NCI-H1417 treated with DMSO at 0.1 percent for 48 hours (cell line): ENCODE results near the gene CCK.

Experiments
- DNase-seq: peaks from one replicate; lab custom pipeline; 2025; lab: John Stamatoyannopoulos, UW

The CCK gene

GRCh38 chr3:42225486-42226363 is 40.3 kb downstream of the CCK start:
- DNase-seq, result no peak

- no peak for DNase-seq
Observed at GRCh38 chr3:42224658-42225421, 41.1 kb downstream of the CCK start.

GRCh38 chr3:42224178-42224577 is 41.8 kb downstream of the CCK start:
- DNase-seq, result no peak

GRCh38 chr3:42222942-42223693 is 42.9 kb downstream of the CCK start:
- DNase-seq, result no peak

GRCh38 chr3:42220436-42221121 is 45.4 kb downstream of the CCK start:
- no peak for DNase-seq

GRCh38 chr3:42216931-42217333 is 49.1 kb downstream of the CCK start:
- no peak for DNase-seq

- DNase-seq, result no peak
Observed at GRCh38 chr3:42216302-42216701, 49.7 kb downstream of the CCK start.

- no peak for DNase-seq
Observed at GRCh38 chr3:42214565-42215283, 51.3 kb downstream of the CCK start.

- no peak for DNase-seq
Observed at GRCh38 chr3:42214064-42214463, 51.9 kb downstream of the CCK start.

- no peak for DNase-seq
Observed at GRCh38 chr3:42213417-42213816, 52.6 kb downstream of the CCK start.

GRCh38 chr3:42210726-42211125 is 55.3 kb downstream of the CCK start:
- no peak for DNase-seq

- no peak for DNase-seq
Observed at GRCh38 chr3:42209917-42210316, 56.1 kb downstream of the CCK start.
